SK-N-SH (cell line): ENCODE data around the gene DNAJC16. TPM values are rescaled to one million over a fixed set of nuclear protein-coding genes. Genes with fewer than 3 reads are reported as not detected.
"Not testable (repeated sequence)": the region's sequence is repeated elsewhere in the genome, so short reads cannot be mapped to it uniquely, and the experiment has no call there.

Experiments
- CTCF ChIA-PET: fragments of 300-600, 350-600 bp; formaldehyde crosslinking; extraction: SDS; loops from one replicate; lab custom pipeline; 2021; lab: Yijun Ruan, JAX
- POLR2A ChIA-PET: fragments of 350-600 bp; sonication (Branson Sonifier 250); formaldehyde crosslinking; extraction: SDS; loops from one replicate; lab custom pipeline; 2020; ENCODE audit warnings: antibody characterized with exemption, inconsistent platforms; lab: Yijun Ruan, JAX
- DNase-seq: peaks from one replicate; pipeline ENCODE4 v3.0.0; 2012
- H2AFZ ChIP-seq: fragments of 200-600 bp; sonication (generic); 2 replicates; pipeline ENCODE4 v1.8.1; 2016; ENCODE audit warnings: antibody characterized with exemption, mild to moderate bottlenecking, low read depth
- H3F3A ChIP-seq: fragments of 200-600 bp; sonication (generic); replicated peaks from 2 replicates; pipeline ENCODE3; 2016; ENCODE audit warnings: antibody characterized with exemption, mild to moderate bottlenecking; ENCODE audit not compliant: insufficient read depth
- H3K27ac ChIP-seq, 2 experiments: fragments of 200-500 bp in 1 of 2; fragments of 200-600 bp in 1 of 2; sonication (Bioruptor generic) in 1 of 2; sonication (generic), shearing (Covaris generic) in 1 of 2; 2 replicates each; pipeline versions ENCODE4 v1.5.1 to v1.6.1; 2014 to 2016; ENCODE audit warnings: low read depth in 2 of 2, inconsistent platforms in 1 of 2, low read length in 1 of 2, mild to moderate bottlenecking in 1 of 2, mixed read lengths in 1 of 2
- H3K27me3 ChIP-seq: fragments of 200-600 bp; sonication (generic), shearing (Covaris generic); 2 replicates; pipeline ENCODE4 v1.6.1; 2016; ENCODE audit warnings: mixed run types; ENCODE audit not compliant: insufficient read depth
- H3K36me3 ChIP-seq, 2 experiments: fragments of 200-500 bp in 1 of 2; fragments of 200-600 bp in 1 of 2; sonication (Bioruptor generic) in 1 of 2; sonication (generic) in 1 of 2; replicated peaks in 1 of 2; 2 replicates each; pipeline versions ENCODE3 to v1.5.1; 2014 to 2016; ENCODE audit warnings: low read length in 1 of 2, mild to moderate bottlenecking in 1 of 2; ENCODE audit not compliant: insufficient read depth in 2 of 2, control insufficient read depth in 1 of 2
- H3K4me1 ChIP-seq, 2 experiments: fragments of 200-500 bp in 1 of 2; fragments of 200-600 bp in 1 of 2; sonication (Bioruptor generic) in 1 of 2; sonication (generic), shearing (Covaris generic) in 1 of 2; 2 replicates each; pipeline versions ENCODE4 v1.5.1 to v1.6.1; 2014 to 2016; ENCODE audit warnings: low read depth in 1 of 2, low read length in 1 of 2, mixed run types in 1 of 2; ENCODE audit not compliant: insufficient read depth in 2 of 2, control insufficient read depth in 1 of 2
- H3K4me2 ChIP-seq: fragments of 200-600 bp; sonication (generic), shearing (Covaris generic); 2 replicates; pipeline ENCODE4 v1.6.1; 2017; ENCODE audit warnings: mixed run types
- H3K4me3 ChIP-seq, 2 experiments: fragments of 200-500 bp in 1 of 2; fragments of 200-600 bp in 1 of 2; sonication (Bioruptor generic) in 1 of 2; sonication (generic), shearing (Covaris generic) in 1 of 2; 2 replicates each; pipeline versions ENCODE4 v1.5.1 to v1.8.1; 2014 to 2016; ENCODE audit warnings: low read depth in 2 of 2, inconsistent platforms in 1 of 2, low read length in 1 of 2, mild to moderate bottlenecking in 1 of 2, mixed read lengths in 1 of 2, moderate library complexity in 1 of 2
- H3K79me2 ChIP-seq: fragments of 200-600 bp; sonication (generic); 2 replicates; pipeline ENCODE4 v1.8.1; 2017; ENCODE audit warnings: mild to moderate bottlenecking; ENCODE audit not compliant: insufficient read depth
- H3K9ac ChIP-seq: fragments of 200-600 bp; sonication (generic); 2 replicates; pipeline ENCODE4 v1.6.1; 2017; ENCODE audit warnings: mixed run types
- H3K9me2 ChIP-seq: fragments of 200-600 bp; sonication (generic); 2 replicates; pipeline ENCODE4 v1.6.1; 2017; ENCODE audit warnings: mixed run types
- H3K9me3 ChIP-seq: fragments of 200-600 bp; sonication (generic); 2 replicates; pipeline ENCODE4 v1.6.1; 2017; ENCODE audit warnings: mixed run types, mild to moderate bottlenecking, moderate library complexity
- H4K20me1 ChIP-seq: fragments of 200-600 bp; sonication (generic); 2 replicates; pipeline ENCODE4 v1.6.1; 2017; ENCODE audit warnings: mild to moderate bottlenecking, mixed run types; ENCODE audit not compliant: insufficient read depth
- CHD2 ChIP-seq: fragments of 150-350 bp; IDR thresholded peaks from 2 replicates; pipeline ENCODE4 v1.6.1; 2018; ENCODE audit warnings: low read length; ENCODE audit not compliant: partially characterized antibody
- ELF1 ChIP-seq: IDR thresholded peaks from 2 replicates; pipeline ENCODE4 v1.4.0; 2012
- EZH2phosphoT487 ChIP-seq: fragments of 200-600 bp; sonication (generic); IDR thresholded peaks from 2 replicates; pipeline ENCODE4 v1.6.1; 2017; ENCODE audit warnings: low read depth, mixed run types, mild to moderate bottlenecking, antibody characterized with exemption, moderate library complexity, borderline replicate concordance
- FOXJ3 ChIP-seq: sonication (generic); formaldehyde crosslinking; IDR thresholded peaks from 2 replicates; pipeline ENCODE4 v1.5.1; 2020; ENCODE audit warnings: mild to moderate bottlenecking, missing genetic modification reagents
- GABPA ChIP-seq: IDR thresholded peaks from 2 replicates; pipeline ENCODE4 v1.4.0; 2012; ENCODE audit warnings: low read depth, mild to moderate bottlenecking
- MXI1 ChIP-seq: IDR thresholded peaks from 2 replicates; pipeline ENCODE4 v1.6.1; 2012; ENCODE audit warnings: mild to moderate bottlenecking, low read depth, low read length, improper control_type of control experiment
- NRF1 ChIP-seq: IDR thresholded peaks from 2 replicates; pipeline ENCODE4 v1.6.1; 2012; ENCODE audit warnings: low read depth, mild to moderate bottlenecking, low read length
- POLR2AphosphoS5 ChIP-seq: IDR thresholded peaks from 2 replicates; pipeline ENCODE4 v1.6.1; 2012; ENCODE audit warnings: low read depth, low read length
- RAD21 ChIP-seq: IDR thresholded peaks from 2 replicates; pipeline ENCODE4 v1.6.1; 2012; ENCODE audit warnings: mild to moderate bottlenecking, low read length
- SIN3A ChIP-seq: IDR thresholded peaks from 2 replicates; pipeline ENCODE4 v1.6.1; 2012; ENCODE audit warnings: low read depth, mild to moderate bottlenecking, low read length, moderate library complexity, borderline replicate concordance
- TCF12 ChIP-seq: IDR thresholded peaks from 2 replicates; pipeline ENCODE4 v1.4.0; 2012
- TEAD4 ChIP-seq: IDR thresholded peaks from 2 replicates; pipeline ENCODE4 v1.4.0; 2012; ENCODE audit warnings: mild to moderate bottlenecking, borderline replicate concordance; ENCODE audit not compliant: insufficient read depth
- YY1 ChIP-seq: IDR thresholded peaks from 2 replicates; pipeline ENCODE4 v1.4.0; 2012; ENCODE audit warnings: low read depth, mild to moderate bottlenecking
- WGBS: methylation state at CpG from one replicate; pipeline ENCODE4 v1.1.6; 2017; ENCODE audit warnings: low lambda C conversion rate; 5-methylcytosine and 5-hydroxymethylcytosine counted together
- polyA plus RNA-seq, 3 experiments: library from polyadenylated mRNA; depleted of rRNA; stranded (reverse); fragments of >200 nt; gene quantifications; 2 replicates each; pipeline ENCODE4 v1.2.3, GENCODE V29; 2012
- TF ChIP-seq, protein P1 (sequence below): IDR thresholded peaks from 2 replicates; pipeline ENCODE4 v1.6.1; 2012; ENCODE audit warnings: mild to moderate bottlenecking, low read depth, low read length, moderate library complexity
- TF ChIP-seq, protein P2 (sequence below): fragments of 150-350 bp; IDR thresholded peaks from 2 replicates; pipeline ENCODE4 v1.6.1; 2016; ENCODE audit warnings: mild to moderate bottlenecking, low read depth, low read length
- TF ChIP-seq, protein P3 (sequence below): IDR thresholded peaks from 2 replicates; pipeline ENCODE4 v1.4.0; 2012; ENCODE audit warnings: low read depth, borderline replicate concordance
- TF ChIP-seq, protein P4 (sequence below): IDR thresholded peaks from 2 replicates; pipeline ENCODE4; 2012

Gene DNAJC16
- polyA plus RNA-seq, 1 of the 3 experiments (the other 2 are of a cell fraction): 8.4 TPM

DNA sequence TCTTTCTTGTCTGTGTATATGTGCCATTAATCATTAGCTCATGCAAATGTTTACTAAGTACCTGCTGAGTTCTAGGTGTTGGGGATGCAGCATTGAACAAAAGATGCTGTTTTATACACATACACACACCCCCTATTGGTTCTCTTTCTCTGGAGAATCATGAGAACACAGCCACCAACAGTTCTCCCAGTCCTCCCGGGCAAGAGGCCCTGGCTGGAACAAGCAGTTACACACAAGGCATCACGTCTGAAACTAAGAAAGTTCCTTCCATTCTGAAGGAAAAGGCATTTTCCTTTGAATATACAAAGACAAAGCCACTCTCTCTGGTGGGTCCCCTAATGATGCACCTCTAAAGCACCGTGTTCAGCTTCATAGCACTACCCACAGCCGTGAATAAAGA is 13.5 kb upstream of the DNAJC16 start:
- Histone ChIP-seq H3K9me2 (no peaks in the 10 kb centered on the region), H4K20me1 (no peaks in the 10 kb centered on the region), H3K27ac (no peak overlapping the region), H2AFZ (no peak overlapping the region), H3K9ac (no peak overlapping the region), H3K4me3 (no peak overlapping the region), H3K4me2 (no peak overlapping the region), H3K27me3 (no peaks in the 10 kb centered on the region), H3F3A (no peaks in the 10 kb centered on the region), H3K9me3 (no peaks in the 10 kb centered on the region), H3K4me1 (peaks cover 0 to 3% of the 10 kb centered on the region in 2 experiments; a peak in 1 of 4 replicates), H3K79me2 (no peaks in the 10 kb centered on the region), H3K36me3 (peaks cover 0 to 2% of the 10 kb centered on the region in 2 experiments)
- 80% methylated on average over 3 of the region's 4 CpGs for WGBS
- TF ChIP-seq RAD21 (no peak), GABPA (no peak), SIN3A (no peak), MXI1 (no peak)
- DNase-seq: no peak
- ChIA-PET POLR2A (no interaction called here), CTCF (interaction anchor here (2.5 kb wide), 1 partner anchor 12 kb away, joined by 10 read pairs; no protein-coding TSS in a partner anchor)

DNA sequence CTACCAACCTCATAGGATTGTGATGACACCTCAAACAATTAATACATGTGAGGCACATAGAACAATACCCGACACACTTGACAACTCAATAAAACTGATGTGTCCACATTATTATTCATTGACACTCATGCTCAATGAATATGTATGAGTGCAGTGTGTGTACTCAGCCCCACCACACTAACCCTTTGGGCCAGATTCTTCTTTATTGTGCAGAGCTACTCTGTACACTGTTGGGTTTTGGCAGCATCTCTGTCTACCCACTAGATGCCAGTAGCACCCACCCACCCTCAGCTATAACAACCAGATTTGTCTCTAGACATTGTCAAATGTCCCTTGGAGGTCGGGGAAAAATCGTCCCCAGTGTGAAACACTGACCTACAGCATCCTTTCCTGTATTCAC is 12.7 kb upstream of the DNAJC16 start:
- Histone ChIP-seq H3K27me3 (no peaks in the 10 kb centered on the region), H2AFZ (no peak overlapping the region), H4K20me1 (no peaks in the 10 kb centered on the region), H3K4me1 (peaks cover 0 to 3% of the 10 kb centered on the region in 2 experiments; a peak in 1 of 4 replicates), H3K9ac (no peak overlapping the region), H3F3A (no peaks in the 10 kb centered on the region), H3K27ac (no peak overlapping the region), H3K36me3 (peaks cover 0 to 2% of the 10 kb centered on the region in 2 experiments), H3K4me2 (no peak overlapping the region), H3K4me3 (no peak overlapping the region), H3K9me3 (no peaks in the 10 kb centered on the region), H3K79me2 (no peaks in the 10 kb centered on the region), H3K9me2 (no peaks in the 10 kb centered on the region)
- TF ChIP-seq YY1 (no peak), NRF1 (no peak), POLR2AphosphoS5 (no peak), FOXJ3 (CRISPR knock-in tag) (no peak), TEAD4 (no peak), SIN3A (no peak), TCF12 (no peak), GABPA (no peak), MXI1 (no peak), EZH2phosphoT487 (no peak), ELF1 (no peak), CHD2 (no peak)
- TF ChIP-seq, protein P1, sequence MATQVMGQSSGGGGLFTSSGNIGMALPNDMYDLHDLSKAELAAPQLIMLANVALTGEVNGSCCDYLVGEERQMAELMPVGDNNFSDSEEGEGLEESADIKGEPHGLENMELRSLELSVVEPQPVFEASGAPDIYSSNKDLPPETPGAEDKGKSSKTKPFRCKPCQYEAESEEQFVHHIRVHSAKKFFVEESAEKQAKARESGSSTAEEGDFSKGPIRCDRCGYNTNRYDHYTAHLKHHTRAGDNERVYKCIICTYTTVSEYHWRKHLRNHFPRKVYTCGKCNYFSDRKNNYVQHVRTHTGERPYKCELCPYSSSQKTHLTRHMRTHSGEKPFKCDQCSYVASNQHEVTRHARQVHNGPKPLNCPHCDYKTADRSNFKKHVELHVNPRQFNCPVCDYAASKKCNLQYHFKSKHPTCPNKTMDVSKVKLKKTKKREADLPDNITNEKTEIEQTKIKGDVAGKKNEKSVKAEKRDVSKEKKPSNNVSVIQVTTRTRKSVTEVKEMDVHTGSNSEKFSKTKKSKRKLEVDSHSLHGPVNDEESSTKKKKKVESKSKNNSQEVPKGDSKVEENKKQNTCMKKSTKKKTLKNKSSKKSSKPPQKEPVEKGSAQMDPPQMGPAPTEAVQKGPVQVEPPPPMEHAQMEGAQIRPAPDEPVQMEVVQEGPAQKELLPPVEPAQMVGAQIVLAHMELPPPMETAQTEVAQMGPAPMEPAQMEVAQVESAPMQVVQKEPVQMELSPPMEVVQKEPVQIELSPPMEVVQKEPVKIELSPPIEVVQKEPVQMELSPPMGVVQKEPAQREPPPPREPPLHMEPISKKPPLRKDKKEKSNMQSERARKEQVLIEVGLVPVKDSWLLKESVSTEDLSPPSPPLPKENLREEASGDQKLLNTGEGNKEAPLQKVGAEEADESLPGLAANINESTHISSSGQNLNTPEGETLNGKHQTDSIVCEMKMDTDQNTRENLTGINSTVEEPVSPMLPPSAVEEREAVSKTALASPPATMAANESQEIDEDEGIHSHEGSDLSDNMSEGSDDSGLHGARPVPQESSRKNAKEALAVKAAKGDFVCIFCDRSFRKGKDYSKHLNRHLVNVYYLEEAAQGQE: no peak
- TF ChIP-seq, protein P2, sequence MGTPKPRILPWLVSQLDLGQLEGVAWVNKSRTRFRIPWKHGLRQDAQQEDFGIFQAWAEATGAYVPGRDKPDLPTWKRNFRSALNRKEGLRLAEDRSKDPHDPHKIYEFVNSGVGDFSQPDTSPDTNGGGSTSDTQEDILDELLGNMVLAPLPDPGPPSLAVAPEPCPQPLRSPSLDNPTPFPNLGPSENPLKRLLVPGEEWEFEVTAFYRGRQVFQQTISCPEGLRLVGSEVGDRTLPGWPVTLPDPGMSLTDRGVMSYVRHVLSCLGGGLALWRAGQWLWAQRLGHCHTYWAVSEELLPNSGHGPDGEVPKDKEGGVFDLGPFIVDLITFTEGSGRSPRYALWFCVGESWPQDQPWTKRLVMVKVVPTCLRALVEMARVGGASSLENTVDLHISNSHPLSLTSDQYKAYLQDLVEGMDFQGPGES: no peak
- TF ChIP-seq, protein P3, sequence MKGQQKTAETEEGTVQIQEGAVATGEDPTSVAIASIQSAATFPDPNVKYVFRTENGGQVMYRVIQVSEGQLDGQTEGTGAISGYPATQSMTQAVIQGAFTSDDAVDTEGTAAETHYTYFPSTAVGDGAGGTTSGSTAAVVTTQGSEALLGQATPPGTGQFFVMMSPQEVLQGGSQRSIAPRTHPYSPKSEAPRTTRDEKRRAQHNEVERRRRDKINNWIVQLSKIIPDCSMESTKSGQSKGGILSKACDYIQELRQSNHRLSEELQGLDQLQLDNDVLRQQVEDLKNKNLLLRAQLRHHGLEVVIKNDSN: no peak
- TF ChIP-seq, protein P4, sequence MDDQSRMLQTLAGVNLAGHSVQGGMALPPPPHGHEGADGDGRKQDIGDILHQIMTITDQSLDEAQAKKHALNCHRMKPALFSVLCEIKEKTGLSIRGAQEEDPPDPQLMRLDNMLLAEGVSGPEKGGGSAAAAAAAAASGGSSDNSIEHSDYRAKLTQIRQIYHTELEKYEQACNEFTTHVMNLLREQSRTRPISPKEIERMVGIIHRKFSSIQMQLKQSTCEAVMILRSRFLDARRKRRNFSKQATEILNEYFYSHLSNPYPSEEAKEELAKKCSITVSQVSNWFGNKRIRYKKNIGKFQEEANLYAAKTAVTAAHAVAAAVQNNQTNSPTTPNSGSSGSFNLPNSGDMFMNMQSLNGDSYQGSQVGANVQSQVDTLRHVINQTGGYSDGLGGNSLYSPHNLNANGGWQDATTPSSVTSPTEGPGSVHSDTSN: no peak
- no peak for DNase-seq
- ChIA-PET POLR2A (no interaction called here), CTCF (interaction anchor here (0.9 to 2.5 kb wide), 3 partner anchors 12 to 82 kb away, joined by 3 to 10 read pairs (median 7); no protein-coding TSS in a partner anchor)
- WGBS: 96% methylated on average over 3 of the region's 3 CpGs

DNA sequence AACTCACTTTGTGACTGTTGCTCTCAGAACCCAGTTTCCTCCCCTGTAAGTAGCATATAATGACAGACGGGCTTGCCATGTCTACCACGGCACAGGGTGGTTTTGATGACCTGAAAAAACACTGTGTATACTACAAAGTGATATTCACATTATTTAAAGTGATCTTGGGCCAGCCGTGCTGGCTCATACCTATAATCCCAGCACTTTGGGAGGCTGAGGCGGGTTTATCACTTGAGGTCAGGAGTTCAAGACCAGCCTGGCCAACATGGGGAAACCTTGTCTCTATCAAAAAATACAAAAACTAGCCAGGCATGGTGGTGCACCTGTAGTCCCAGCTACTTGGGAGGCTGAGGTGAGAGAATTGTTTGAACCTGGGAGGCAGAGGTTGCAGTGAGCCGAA is 12.1 kb upstream of the DNAJC16 start:
- H3K4me2 ChIP-seq, POLR2A ChIA-PET, H3K36me3 ChIP-seq, H3K27ac ChIP-seq, H3K4me3 ChIP-seq, H3K4me1 ChIP-seq, H3K9me2 ChIP-seq, H3K9me3 ChIP-seq, H3K27me3 ChIP-seq, H3K9ac ChIP-seq, DNase-seq, H3K79me2 ChIP-seq, H2AFZ ChIP-seq, H3F3A ChIP-seq, H4K20me1 ChIP-seq: not testable (repeated sequence)
- CTCF ChIA-PET: interaction anchor here (0.9 to 2.5 kb wide), 4 partner anchors 13 to 277 kb away, joined by 3 to 10 read pairs (median 5); no protein-coding TSS in a partner anchor
- 93% methylated on average over 4 of the region's 5 CpGs for WGBS
